ENCODE measurements around the gene FLNA. TPM values are rescaled to one million over a fixed set of nuclear protein-coding genes. Genes with fewer than 3 reads are reported as not detected.

The FLNA gene
- total RNA-seq = 500 and 1,798 TPM in 2 replicates

GRCh38 chrX:154374313-154375155, at the start of gene FLNA:
Gene FLNA, minus strand, starts transcription at chrX:154374634. Its CDS starts 3,389 bp downstream, at chrX:154371245.

GRCh38 chrX:154409222-154409871, 34.9 kb upstream of the FLNA start, which contains the start of gene DNASE1L1:
Gene DNASE1L1, minus strand, starts transcription at chrX:154409254. Its CDS starts 3,686 bp downstream, at chrX:154405568.

GRCh38 chrX:154397888-154398667, 23.6 kb upstream of the FLNA start, which contains the start of gene RPL10:
Gene RPL10, plus strand, starts transcription at chrX:154398377. Its CDS starts 143 bp downstream, at chrX:154398520.

GRCh38 chrX:154378799-154379568, 4.5 kb upstream of the FLNA start, which contains the start of gene EMD:
Gene EMD, plus strand, starts transcription at chrX:154379295. Its CDS starts 190 bp downstream, at chrX:154379485.

Small RNA genes lying within 50 kb of the gene (small RNA-seq; reads per million reads assigned to genes)
- gene SNORA70 = not detected

Other genes starting within 250 kb of the FLNA start
- not detected in 2 replicates for gene OPN1LW, start 230.4 kb downstream of the FLNA start, total RNA-seq
- not detected in 2 replicates for gene OPN1MW, start 192.0 kb downstream of the FLNA start, total RNA-seq
- gene OPN1MW2, start 154.9 kb downstream of the FLNA start, total RNA-seq = not detected in 2 replicates
- gene OPN1MW3, start 117.1 kb downstream of the FLNA start, total RNA-seq = not detected in 2 replicates
- gene TEX28, start 79.5 kb downstream of the FLNA start, total RNA-seq = not detected in 2 replicates
- not detected in 2 replicates for gene TKTL1, start 78.8 kb downstream of the FLNA start, total RNA-seq
- gene EMD, start 4.7 kb upstream of the FLNA start, total RNA-seq = 32.2 and 45.9 TPM in 2 replicates
- 1,858 and 2,253 TPM in 2 replicates for gene RPL10, start 23.7 kb upstream of the FLNA start, total RNA-seq
- gene DNASE1L1, start 34.6 kb upstream of the FLNA start, total RNA-seq = 65.4 and 86.4 TPM in 2 replicates
- gene TAFAZZIN, start 36.9 kb upstream of the FLNA start, total RNA-seq = 21.2 and 25.1 TPM in 2 replicates
- gene ATP6AP1, start 54.0 kb upstream of the FLNA start, total RNA-seq = 76.7 and 89.1 TPM in 2 replicates
- gene GDI1, start 62.5 kb upstream of the FLNA start, total RNA-seq = 74.9 and 75.0 TPM in 2 replicates
- 25.5 and 28.8 TPM in 2 replicates for gene FAM50A, start 69.5 kb upstream of the FLNA start, total RNA-seq
- gene PLXNA3, start 83.6 kb upstream of the FLNA start, total RNA-seq = 21.6 and 23.9 TPM in 2 replicates
- gene LAGE3, start 104.6 kb upstream of the FLNA start, total RNA-seq = 31.4 and 42.2 TPM in 2 replicates
- 48.7 and 56.2 TPM in 2 replicates for gene UBL4A, start 112.0 kb upstream of the FLNA start, total RNA-seq
- 56.9 and 65.6 TPM in 2 replicates for gene SLC10A3, start 116.0 kb upstream of the FLNA start, total RNA-seq
- gene FAM3A, start 141.6 kb upstream of the FLNA start, total RNA-seq = 25.9 and 31.6 TPM in 2 replicates
- gene G6PD, start 172.2 kb upstream of the FLNA start, total RNA-seq = 44.8 and 112 TPM in 2 replicates
- gene IKBKG, start 173.0 kb upstream of the FLNA start, total RNA-seq = 12.2 and 16.1 TPM in 2 replicates
- gene CTAG1A, start 210.5 kb upstream of the FLNA start, total RNA-seq = not detected in 2 replicates
- not detected in 2 replicates for gene CTAG1B, start 244.6 kb upstream of the FLNA start, total RNA-seq